ENCODE data around the gene PLA2G4D. TPM values are rescaled to one million over a fixed set of nuclear protein-coding genes. Genes with fewer than 3 reads are reported as not detected.

PLA2G4D gene
- total RNA-seq, 1 donor from 2014 or later = not detected

DNA sequence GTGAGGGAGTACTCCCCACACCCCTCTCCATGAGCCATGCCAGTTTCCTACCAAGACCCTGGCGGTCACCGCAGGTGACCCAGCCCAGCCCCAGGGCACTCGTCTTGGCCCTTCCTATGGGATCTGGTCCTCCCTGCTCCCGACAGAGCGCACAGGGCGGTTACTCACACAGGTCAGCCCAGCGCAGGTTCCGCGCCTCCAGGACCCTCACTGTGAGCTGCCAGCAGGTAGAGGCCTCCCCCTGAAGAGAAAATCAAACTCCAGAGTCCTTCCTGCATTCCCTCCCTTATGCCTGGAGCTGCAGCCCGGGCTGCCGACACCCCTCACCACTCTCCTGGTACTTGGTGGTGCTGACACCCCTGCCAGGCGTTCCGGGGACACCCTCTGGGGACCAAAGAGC lies 6.9 kb downstream of the PLA2G4D start:
- peaks cover 11% of the 10 kb centered on the region for H3K27me3 ChIP-seq (ENCODE audit: control insufficient read depth, insufficient read depth, low read length)
- TF ChIP-seq, protein P1, sequence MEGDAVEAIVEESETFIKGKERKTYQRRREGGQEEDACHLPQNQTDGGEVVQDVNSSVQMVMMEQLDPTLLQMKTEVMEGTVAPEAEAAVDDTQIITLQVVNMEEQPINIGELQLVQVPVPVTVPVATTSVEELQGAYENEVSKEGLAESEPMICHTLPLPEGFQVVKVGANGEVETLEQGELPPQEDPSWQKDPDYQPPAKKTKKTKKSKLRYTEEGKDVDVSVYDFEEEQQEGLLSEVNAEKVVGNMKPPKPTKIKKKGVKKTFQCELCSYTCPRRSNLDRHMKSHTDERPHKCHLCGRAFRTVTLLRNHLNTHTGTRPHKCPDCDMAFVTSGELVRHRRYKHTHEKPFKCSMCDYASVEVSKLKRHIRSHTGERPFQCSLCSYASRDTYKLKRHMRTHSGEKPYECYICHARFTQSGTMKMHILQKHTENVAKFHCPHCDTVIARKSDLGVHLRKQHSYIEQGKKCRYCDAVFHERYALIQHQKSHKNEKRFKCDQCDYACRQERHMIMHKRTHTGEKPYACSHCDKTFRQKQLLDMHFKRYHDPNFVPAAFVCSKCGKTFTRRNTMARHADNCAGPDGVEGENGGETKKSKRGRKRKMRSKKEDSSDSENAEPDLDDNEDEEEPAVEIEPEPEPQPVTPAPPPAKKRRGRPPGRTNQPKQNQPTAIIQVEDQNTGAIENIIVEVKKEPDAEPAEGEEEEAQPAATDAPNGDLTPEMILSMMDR (IDR thresholded peaks at IDR 0.05; ENCODE audit: insufficient read depth, low read length, poor library complexity, severe bottlenecking) = no peak
- H3K36me3 ChIP-seq (ENCODE audit: control insufficient read depth, insufficient read depth, low read length) = no peaks in the 10 kb centered on the region
- no peak for DNase-seq (ENCODE audit: low read depth)
- H3K4me3 ChIP-seq (ENCODE audit: low read depth, low read length) = no peak overlapping the region

DNA sequence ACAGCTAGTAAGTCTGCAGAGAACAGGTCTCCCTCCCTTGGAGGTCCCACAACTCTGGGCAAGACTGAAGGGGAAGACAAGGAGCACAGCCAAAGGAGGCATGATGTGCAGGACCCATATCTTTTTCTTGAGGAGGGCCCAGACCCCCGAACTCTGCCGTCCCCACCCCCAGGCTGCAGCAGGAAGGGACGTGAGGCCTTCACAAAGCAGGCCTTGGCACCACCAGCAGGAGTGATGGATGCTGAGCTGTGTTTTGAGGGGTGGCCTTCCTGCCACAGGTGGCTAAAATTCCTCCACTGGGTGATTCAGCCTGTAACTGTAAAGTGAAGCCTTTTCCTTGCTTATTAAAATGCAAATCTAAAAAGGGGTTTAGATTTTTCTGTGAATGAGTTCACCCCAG lies 8.6 kb downstream of the PLA2G4D start:
- Histone ChIP-seq H3K4me3 (ENCODE audit: low read depth, low read length) (no peak overlapping the region), H3K27me3 (ENCODE audit: control insufficient read depth, insufficient read depth, low read length) (peaks cover 16% of the 10 kb centered on the region), H3K36me3 (ENCODE audit: control insufficient read depth, insufficient read depth, low read length) (no peaks in the 10 kb centered on the region)
- TF ChIP-seq, protein P1 (IDR thresholded peaks at IDR 0.05; ENCODE audit: insufficient read depth, low read length, poor library complexity, severe bottlenecking) = no peak
- no peak for DNase-seq (ENCODE audit: low read depth)

DNA sequence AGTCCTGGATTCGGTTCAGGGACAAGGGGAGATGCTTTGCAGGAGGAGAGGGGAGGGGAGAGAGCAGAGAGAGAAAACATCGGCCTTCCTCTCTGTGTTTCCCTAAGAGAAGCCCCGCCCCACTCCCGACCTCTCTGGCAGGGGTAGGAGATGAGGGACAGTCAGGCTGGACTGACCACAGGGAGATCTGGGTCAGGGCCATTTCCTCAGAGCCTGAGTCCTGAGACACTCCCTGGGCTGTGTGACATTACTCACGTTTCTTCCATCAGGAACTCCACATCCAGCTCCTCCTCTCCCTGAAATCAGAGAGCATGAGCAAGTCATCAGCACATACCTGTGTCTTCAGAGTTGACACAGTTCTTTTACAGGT lies 9.1 kb downstream of the PLA2G4D start:
- TF ChIP-seq, protein P1 (IDR thresholded peaks at IDR 0.05; ENCODE audit: insufficient read depth, low read length, poor library complexity, severe bottlenecking) = no peak
- H3K36me3 ChIP-seq (ENCODE audit: control insufficient read depth, insufficient read depth, low read length) = no peaks in the 10 kb centered on the region
- H3K27me3 ChIP-seq (ENCODE audit: control insufficient read depth, insufficient read depth, low read length) = peaks cover 19% of the 10 kb centered on the region
- no peak for DNase-seq (ENCODE audit: low read depth)
- H3K4me3 ChIP-seq (ENCODE audit: low read depth, low read length) = no peak overlapping the region

DNA sequence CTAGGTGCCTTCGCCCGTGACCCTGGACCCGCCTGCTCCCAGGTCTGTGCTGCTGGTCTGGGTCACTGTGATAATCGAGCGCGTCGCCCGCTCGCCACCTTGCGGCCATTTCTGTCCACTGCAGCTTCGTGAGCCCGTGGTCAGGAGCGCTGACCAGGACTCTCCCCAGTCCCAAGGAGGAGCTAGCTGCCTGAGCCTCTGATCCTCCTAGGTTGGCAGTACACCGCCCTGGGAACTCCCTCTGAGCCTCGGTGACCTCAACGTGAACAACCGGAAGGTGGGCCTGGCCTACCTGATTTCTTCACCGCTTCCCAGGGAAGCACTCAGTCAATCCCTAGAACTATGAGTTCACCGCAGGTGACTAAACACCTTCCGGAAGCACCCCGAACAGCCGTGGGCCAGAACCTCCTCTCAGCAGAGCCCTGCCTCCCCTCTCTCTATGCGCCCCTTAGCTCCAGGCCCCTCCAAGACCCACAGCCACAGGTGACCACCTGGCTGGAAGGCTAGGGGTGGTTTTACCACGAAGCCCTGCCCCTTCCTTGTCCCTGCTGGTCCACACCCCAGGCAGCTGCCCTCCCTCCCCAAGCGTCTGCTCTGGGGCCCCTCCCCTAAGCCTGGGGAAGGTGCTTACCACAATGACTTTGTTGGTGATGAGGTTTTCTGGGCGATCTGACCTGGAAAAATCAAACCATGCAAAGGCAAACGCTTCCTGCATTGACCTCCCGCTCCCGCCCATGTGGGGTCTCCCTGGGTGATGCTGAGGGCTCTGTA lies 9.7 kb downstream of the PLA2G4D start:
- Histone ChIP-seq H3K36me3 (ENCODE audit: control insufficient read depth, insufficient read depth, low read length) (no peaks in the 10 kb centered on the region), H3K4me3 (ENCODE audit: low read depth, low read length) (no peak overlapping the region), H3K27me3 (ENCODE audit: control insufficient read depth, insufficient read depth, low read length) (peaks cover 18% of the 10 kb centered on the region)
- TF ChIP-seq, protein P1 (IDR thresholded peaks at IDR 0.05; ENCODE audit: insufficient read depth, low read length, poor library complexity, severe bottlenecking) = peak; percentile 94
- no peak for DNase-seq (ENCODE audit: low read depth)

DNA sequence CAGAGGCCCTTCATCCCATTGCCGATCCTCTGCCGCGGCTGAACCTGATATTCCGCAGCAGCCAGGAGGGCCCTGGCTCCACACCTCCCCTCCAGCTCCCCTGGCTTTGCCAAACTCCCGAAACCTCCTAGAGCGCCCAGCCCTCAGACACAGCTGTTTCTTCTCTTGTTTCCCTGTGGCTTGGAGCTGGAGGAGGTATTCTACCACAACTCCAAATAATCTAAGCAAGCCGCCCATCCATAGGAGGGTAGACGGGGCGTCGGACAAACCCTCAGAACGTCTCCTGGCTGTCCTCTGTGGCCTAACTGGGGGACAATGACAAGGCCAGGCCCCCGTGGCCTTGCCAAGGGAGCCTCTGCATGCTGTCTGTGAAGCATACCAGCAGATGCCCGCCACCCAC lies 10.4 kb downstream of the PLA2G4D start:
- no peak overlapping the region for H3K4me3 ChIP-seq (ENCODE audit: low read depth, low read length)
- H3K27me3 ChIP-seq (ENCODE audit: control insufficient read depth, insufficient read depth, low read length) = peaks cover 17% of the 10 kb centered on the region
- H3K36me3 ChIP-seq (ENCODE audit: control insufficient read depth, insufficient read depth, low read length) = no peaks in the 10 kb centered on the region
- TF ChIP-seq, protein P1 (IDR thresholded peaks at IDR 0.05; ENCODE audit: insufficient read depth, low read length, poor library complexity, severe bottlenecking) = no peak
- DNase-seq (ENCODE audit: low read depth) = no peak

DNA sequence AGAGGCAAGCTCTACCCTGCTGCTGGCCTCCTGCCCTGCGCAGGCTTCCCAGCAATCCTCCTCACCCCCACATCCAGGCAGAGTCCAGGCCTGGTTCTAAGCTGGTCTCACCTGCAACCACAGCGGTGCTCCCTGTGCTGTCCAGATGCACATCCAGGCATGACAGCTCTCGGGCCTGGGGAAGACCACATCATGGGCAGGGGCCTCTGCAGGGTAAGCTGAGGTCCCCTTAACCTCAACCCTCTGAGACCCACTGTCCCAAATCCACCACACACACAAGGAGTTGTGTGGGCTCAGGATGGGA lies 10.8 kb downstream of the PLA2G4D start:
- Histone ChIP-seq H3K4me3 (ENCODE audit: low read depth, low read length) (no peak overlapping the region), H3K27me3 (ENCODE audit: control insufficient read depth, insufficient read depth, low read length) (peaks cover 17% of the 10 kb centered on the region), H3K36me3 (ENCODE audit: control insufficient read depth, insufficient read depth, low read length) (no peaks in the 10 kb centered on the region)
- DNase-seq (ENCODE audit: low read depth) = no peak
- TF ChIP-seq, protein P1 (IDR thresholded peaks at IDR 0.05; ENCODE audit: insufficient read depth, low read length, poor library complexity, severe bottlenecking) = no peak

Data from kidney epithelial cell (primary cell).